ENCODE results near the gene KIAA1549. TPM values are rescaled to one million over a fixed set of nuclear protein-coding genes. Genes with fewer than 3 reads are reported as not detected.

The KIAA1549 gene
- total and polyA plus RNA-seq, 2 of the 8 experiments (the other 6 are each of a cell fraction or from before 2014, with no cell fraction given), result 6.5 to 17.3 TPM

DNA sequence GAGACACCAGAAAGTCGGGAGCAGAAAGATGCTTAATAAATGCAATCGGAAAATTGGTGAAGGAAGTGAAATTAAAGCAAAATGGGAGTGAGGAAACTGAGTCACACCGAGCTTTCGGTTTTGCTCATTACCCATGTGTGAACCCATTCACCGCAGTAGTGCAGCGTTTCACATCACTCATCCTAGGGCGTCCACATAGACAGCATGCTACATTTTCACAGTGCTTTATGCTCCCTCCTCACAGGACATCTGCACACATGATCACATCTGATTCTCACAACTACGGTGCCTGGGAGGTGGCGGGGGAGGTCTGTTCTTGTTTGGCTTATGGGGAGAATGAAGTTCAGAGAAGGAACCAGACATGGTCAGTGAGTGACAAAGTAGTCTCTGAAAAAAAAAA is 146.6 kb downstream of the KIAA1549 start:
- Histone ChIP-seq H3K79me2 (ENCODE audit: control insufficient read depth in 1 of 2, insufficient read depth in 2 of 2, low read length in 2 of 2) (no peaks in the 10 kb centered on the region), H2BK20ac (ENCODE audit: low read length) (no peak overlapping the region), H2AFZ (ENCODE audit: low read length) (no peak overlapping the region), H3K4me1 (replicated peaks in 1 of 4; ENCODE audit: control insufficient read depth in 3 of 4, insufficient read depth in 4 of 4, low read length in 3 of 4) (no peaks in the 10 kb centered on the region), H3K56ac (replicated peaks; ENCODE audit: insufficient read length, low read depth, low read length) (no peak overlapping the region), H3K9me3 (ENCODE audit: insufficient read depth in 2 of 2, low read depth in 1 of 2, low read length in 1 of 2) (no peaks in the 10 kb centered on the region), H3K4me2 (ENCODE audit: insufficient read depth in 1 of 2, low read depth in 2 of 2, low read length in 2 of 2) (no peak overlapping the region), H3K4me3 (ENCODE audit: extremely low read depth in 1 of 4, insufficient read depth in 2 of 4, low read depth in 3 of 4, low read length in 4 of 4) (no peak overlapping the region), H3K18ac (ENCODE audit: extremely low read depth, low read length) (no peak overlapping the region), H2AK5ac (ENCODE audit: low read depth, low read length) (no peak overlapping the region), H2BK15ac (ENCODE audit: low read length) (no peak overlapping the region), H3K9ac (replicated peaks in 1 of 4; ENCODE audit: extremely low read depth in 1 of 4, low read depth in 3 of 4, low read length in 3 of 4) (no peak overlapping the region; a peak in 1 of 7 replicates), H3K27me3 (replicated peaks in 1 of 4; ENCODE audit: control insufficient read depth in 3 of 4, extremely low read depth in 1 of 4, insufficient read depth in 3 of 4, low read length in 3 of 4) (no peaks in the 10 kb centered on the region), H3K36me3 (ENCODE audit: control insufficient read depth in 2 of 4, insufficient read depth in 4 of 4, low read length in 3 of 4) (peaks cover 0 to 15% (median 7%) of the 10 kb centered on the region in 4 experiments; a peak in 3 of 8 replicates), H4K91ac (replicated peaks; ENCODE audit: insufficient read length, low read length) (no peak overlapping the region), H3K23ac (ENCODE audit: insufficient read length) (no peak overlapping the region), H3K27ac (ENCODE audit: low read depth, low read length) (no peak overlapping the region), H4K5ac (ENCODE audit: insufficient read length, low read depth, low read length) (no peak overlapping the region), H3K23me2 (ENCODE audit: low read depth, low read length) (no peaks in the 10 kb centered on the region), H3K79me1 (ENCODE audit: low read depth, low read length) (no peaks in the 10 kb centered on the region), H3K14ac (ENCODE audit: insufficient read length) (no peak overlapping the region), H2BK5ac (ENCODE audit: low read depth, low read length) (no peak overlapping the region), H2BK12ac (ENCODE audit: low read depth, low read length) (no peak overlapping the region), H3K4ac (replicated peaks; ENCODE audit: insufficient read length, low read depth, low read length) (no peak overlapping the region), H2BK120ac (replicated peaks; ENCODE audit: low read depth, low read length) (no peak overlapping the region), H4K20me1 (replicated peaks in 1 of 2; ENCODE audit: control insufficient read depth in 1 of 2, insufficient read depth in 2 of 2, low read length in 2 of 2) (no peaks in the 10 kb centered on the region), H4K8ac (ENCODE audit: extremely low read depth, insufficient read depth, low read length) (no peak overlapping the region)
- CTCF ChIA-PET (ENCODE audit: partially characterized antibody), result no interaction called here
- no peak for FAIRE-seq
- POLR2A ChIA-PET (ENCODE audit: partially characterized antibody), result no interaction called here
- DNase-seq (ENCODE audit: low read depth in 1 of 2, low spot score in 2 of 2), result no peak
- WGBS, 2 experiments (ENCODE audit: extremely low coverage in 1 of 2, insufficient coverage in 1 of 2, insufficient read length in 1 of 2, insufficient replicate concordance in 2 of 2, low coverage in 1 of 2, low lambda C conversion rate in 2 of 2, missing lambda C conversion rate in 1 of 2), result 88% methylated on average over 9 of the region's 9 CpGs; no CpG with 5 or more reads in 1 of the 2 experiments
- TF ChIP-seq, protein P1, sequence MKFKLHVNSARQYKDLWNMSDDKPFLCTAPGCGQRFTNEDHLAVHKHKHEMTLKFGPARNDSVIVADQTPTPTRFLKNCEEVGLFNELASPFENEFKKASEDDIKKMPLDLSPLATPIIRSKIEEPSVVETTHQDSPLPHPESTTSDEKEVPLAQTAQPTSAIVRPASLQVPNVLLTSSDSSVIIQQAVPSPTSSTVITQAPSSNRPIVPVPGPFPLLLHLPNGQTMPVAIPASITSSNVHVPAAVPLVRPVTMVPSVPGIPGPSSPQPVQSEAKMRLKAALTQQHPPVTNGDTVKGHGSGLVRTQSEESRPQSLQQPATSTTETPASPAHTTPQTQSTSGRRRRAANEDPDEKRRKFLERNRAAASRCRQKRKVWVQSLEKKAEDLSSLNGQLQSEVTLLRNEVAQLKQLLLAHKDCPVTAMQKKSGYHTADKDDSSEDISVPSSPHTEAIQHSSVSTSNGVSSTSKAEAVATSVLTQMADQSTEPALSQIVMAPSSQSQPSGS (IDR thresholded peaks at IDR 0.05; ENCODE audit: low read length), result no peak
- TF ChIP-seq SP4 (IDR thresholded peaks at IDR 0.05; ENCODE audit: low read length) (no peak), ZNF274 (IDR thresholded peaks at IDR 0.05; ENCODE audit: borderline replicate concordance, extremely low read depth, low read length) (no peak), KDM1A (IDR thresholded peaks at IDR 0.05; ENCODE audit: borderline replicate concordance, low read length) (no peak), RFX5 (IDR thresholded peaks at IDR 0.05; ENCODE audit: borderline replicate concordance, low read depth, low read length) (no peak), NANOG (IDR thresholded peaks at IDR 0.05; ENCODE audit: insufficient read depth, low read depth, low read length, poor library complexity, severe bottlenecking) (no peak), CTBP2 (IDR thresholded peaks at IDR 0.05; ENCODE audit: borderline replicate concordance, insufficient read depth, insufficient read length, low read length) (no peak), EP300 (IDR thresholded peaks at IDR 0.05; ENCODE audit: borderline replicate concordance in 1 of 2, low read depth in 2 of 2, low read length in 2 of 2) (no peak), CHD1 (IDR thresholded peaks at IDR 0.05; ENCODE audit: low read depth, low read length) (no peak), HDAC6 (IDR thresholded peaks at IDR 0.05; ENCODE audit: low read depth, low read length) (no peak), SUZ12 (IDR thresholded peaks at IDR 0.05; ENCODE audit: low read length) (no peak), SP2 (IDR thresholded peaks at IDR 0.05; ENCODE audit: low read length) (no peak), POLR2AphosphoS5 (IDR thresholded peaks at IDR 0.05; ENCODE audit: low read depth, low read length) (no peak)

Data from H1 (cell line).